A673 (cell line): ENCODE results near the gene LRP1B.

Experiments used
- CTCF ChIP-seq: fragments of 300-800, 200-600 bp; sonication (generic); conservative IDR thresholded peaks from 2 replicates; pipeline ENCODE4 v1.5.1; 2017; ENCODE audit warnings: low read depth, mild to moderate bottlenecking, antibody characterized with exemption, low read length, moderate library complexity, mixed read lengths
- EZH2 ChIP-seq: fragments of 200-600 bp; sonication (generic); IDR thresholded peaks from 2 replicates; pipeline ENCODE4 v1.6.1; 2017; ENCODE audit warnings: borderline replicate concordance, low read depth, mild to moderate bottlenecking, mixed read lengths, antibody characterized with exemption, low read length; ENCODE audit not compliant: poor library complexity, severe bottlenecking

GRCh38 chr2:141242008-141242407 lies 888.8 kb downstream of the LRP1B start:
- TF ChIP-seq CTCF = no peak
- no peak for TF ChIP-seq EZH2
